Loucy (cell line): ENCODE results near the gene NFKBIZ.

ENCODE experiments used
- H2AFZ ChIP-seq: fragments of 200-600 bp; sonication (generic); 2 replicates; pipeline ENCODE4 v1.6.0; 2016; ENCODE audit warnings: antibody characterized with exemption, mild to moderate bottlenecking, low read length, moderate library complexity
- H3F3A ChIP-seq: fragments of 200-600 bp; 2 replicates; pipeline ENCODE4 v1.6.0; 2016; ENCODE audit warnings: antibody characterized with exemption, low read depth, mild to moderate bottlenecking
- H3K27me3 ChIP-seq: fragments of 200-600 bp; sonication (generic); 2 replicates; pipeline ENCODE4 v1.6.1; 2014; ENCODE audit warnings: low read length, mild to moderate bottlenecking; ENCODE audit not compliant: insufficient read depth, poor library complexity, severe bottlenecking
- H3K36me3 ChIP-seq: fragments of 200-600 bp; sonication (generic); 2 replicates; pipeline ENCODE4 v1.6.1; 2016; ENCODE audit warnings: low read length; ENCODE audit not compliant: insufficient read depth
- H3K4me1 ChIP-seq: fragments of 200-600 bp; sonication (generic); 2 replicates; pipeline ENCODE4 v1.5.1; 2014; ENCODE audit warnings: low read length, mild to moderate bottlenecking; ENCODE audit not compliant: insufficient read depth, poor library complexity, severe bottlenecking
- H3K4me2 ChIP-seq: fragments of 200-600 bp; sonication (generic); 2 replicates; pipeline ENCODE4 v1.6.0; 2014; ENCODE audit warnings: antibody characterized with exemption, low read length, low read depth, mild to moderate bottlenecking; ENCODE audit not compliant: poor library complexity, severe bottlenecking
- H3K4me3 ChIP-seq: fragments of 200-600 bp; sonication (generic); 2 replicates; pipeline ENCODE4 v1.5.1; 2014; ENCODE audit warnings: low read length, mild to moderate bottlenecking, mixed read lengths; ENCODE audit not compliant: poor library complexity, severe bottlenecking
- H3K79me2 ChIP-seq: fragments of 200-600 bp; sonication (generic); 2 replicates; pipeline ENCODE4 v1.6.1; 2014; ENCODE audit warnings: low read length; ENCODE audit not compliant: insufficient read depth
- H3K9ac ChIP-seq: fragments of 200-600 bp; sonication (generic); 2 replicates; pipeline ENCODE4 v1.6.0; 2014; ENCODE audit warnings: mild to moderate bottlenecking, low read depth, low read length, moderate library complexity; ENCODE audit not compliant: poor library complexity, severe bottlenecking
- H3K9me2 ChIP-seq: fragments of 200-600 bp; sonication (generic); replicated peaks from 2 replicates; pipeline ENCODE4 v1.6.1; 2016; ENCODE audit warnings: low read depth, low read length, mixed read lengths
- H3K9me3 ChIP-seq: fragments of 200-600 bp; sonication (generic); 2 replicates; pipeline ENCODE4 v1.6.1; 2014; ENCODE audit warnings: mild to moderate bottlenecking, antibody characterized with exemption, low read length, low read depth; ENCODE audit not compliant: insufficient read depth
- H4K20me1 ChIP-seq: fragments of 200-600 bp; sonication (generic); 2 replicates; pipeline ENCODE4 v1.6.0; 2014; ENCODE audit warnings: antibody characterized with exemption, low read length, mild to moderate bottlenecking; ENCODE audit not compliant: insufficient read depth, poor library complexity, severe bottlenecking
- EZH2phosphoT487 ChIP-seq: fragments of 200-600 bp; IDR thresholded peaks from 2 replicates; pipeline ENCODE4 v1.6.1; 2018; ENCODE audit warnings: antibody characterized with exemption, mild to moderate bottlenecking, moderate library complexity, borderline replicate concordance
- TF ChIP-seq, protein P1 (sequence below): fragments of 200-600 bp; sonication (generic); conservative IDR thresholded peaks from 2 replicates; pipeline ENCODE4 v1.5.1; 2014; ENCODE audit warnings: mild to moderate bottlenecking, antibody characterized with exemption, low read length

NFKBIZ gene

DNA sequence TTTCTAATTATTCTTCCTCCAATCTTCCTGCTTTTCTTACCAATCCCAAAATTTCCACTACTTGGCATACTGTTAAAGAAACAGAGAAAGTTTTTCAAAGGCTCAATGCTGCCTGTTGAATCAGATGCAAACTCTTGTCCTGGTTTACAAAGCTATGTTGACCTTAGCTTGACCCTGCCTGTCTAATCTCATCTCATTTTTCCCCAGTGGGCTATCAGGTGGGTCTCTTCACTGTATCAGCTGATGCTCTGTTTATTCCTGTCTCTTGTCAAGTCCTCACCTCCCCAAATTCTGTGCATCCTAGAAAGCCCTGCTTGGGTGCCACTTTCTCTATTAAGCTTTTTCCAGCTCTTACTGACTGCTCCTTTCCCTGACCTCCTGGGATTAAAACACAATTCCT lies 18.2 kb downstream of the NFKBIZ start:
- TF ChIP-seq, protein P1, sequence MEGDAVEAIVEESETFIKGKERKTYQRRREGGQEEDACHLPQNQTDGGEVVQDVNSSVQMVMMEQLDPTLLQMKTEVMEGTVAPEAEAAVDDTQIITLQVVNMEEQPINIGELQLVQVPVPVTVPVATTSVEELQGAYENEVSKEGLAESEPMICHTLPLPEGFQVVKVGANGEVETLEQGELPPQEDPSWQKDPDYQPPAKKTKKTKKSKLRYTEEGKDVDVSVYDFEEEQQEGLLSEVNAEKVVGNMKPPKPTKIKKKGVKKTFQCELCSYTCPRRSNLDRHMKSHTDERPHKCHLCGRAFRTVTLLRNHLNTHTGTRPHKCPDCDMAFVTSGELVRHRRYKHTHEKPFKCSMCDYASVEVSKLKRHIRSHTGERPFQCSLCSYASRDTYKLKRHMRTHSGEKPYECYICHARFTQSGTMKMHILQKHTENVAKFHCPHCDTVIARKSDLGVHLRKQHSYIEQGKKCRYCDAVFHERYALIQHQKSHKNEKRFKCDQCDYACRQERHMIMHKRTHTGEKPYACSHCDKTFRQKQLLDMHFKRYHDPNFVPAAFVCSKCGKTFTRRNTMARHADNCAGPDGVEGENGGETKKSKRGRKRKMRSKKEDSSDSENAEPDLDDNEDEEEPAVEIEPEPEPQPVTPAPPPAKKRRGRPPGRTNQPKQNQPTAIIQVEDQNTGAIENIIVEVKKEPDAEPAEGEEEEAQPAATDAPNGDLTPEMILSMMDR: no peak
- no peak for TF ChIP-seq EZH2phosphoT487
- Histone ChIP-seq H3K27me3 (no peaks in the 10 kb centered on the region), H3K9me3 (no peaks in the 10 kb centered on the region), H3K9me2 (no peaks in the 10 kb centered on the region), H2AFZ (no peak overlapping the region), H3K79me2 (no peaks in the 10 kb centered on the region), H3K36me3 (no peaks in the 10 kb centered on the region; the same call in 1 of the 2 replicates), H3K4me3 (no peak overlapping the region), H3K4me1 (peaks cover 6% of the 10 kb centered on the region), H3K9ac (no peak overlapping the region), H3F3A (no peaks in the 10 kb centered on the region), H4K20me1 (no peaks in the 10 kb centered on the region), H3K4me2 (no peak overlapping the region)

GRCh38 chr3:101867996-101868395 lies 18.7 kb downstream of the NFKBIZ start:
- no peaks in the 10 kb centered on the region for H3K27me3 ChIP-seq
- H3K9me2 ChIP-seq: no peaks in the 10 kb centered on the region
- H3K9ac ChIP-seq: no peak overlapping the region
- H3K36me3 ChIP-seq: no peaks in the 10 kb centered on the region
- no peak overlapping the region for H3K4me2 ChIP-seq
- H3K79me2 ChIP-seq: no peaks in the 10 kb centered on the region
- H3K9me3 ChIP-seq: no peaks in the 10 kb centered on the region
- H3K4me3 ChIP-seq: no peak overlapping the region
- peaks cover 6% of the 10 kb centered on the region for H3K4me1 ChIP-seq
- H3F3A ChIP-seq: no peaks in the 10 kb centered on the region
- H2AFZ ChIP-seq: no peak overlapping the region
- H4K20me1 ChIP-seq: no peaks in the 10 kb centered on the region
- TF ChIP-seq, protein P1: no peak

DNA sequence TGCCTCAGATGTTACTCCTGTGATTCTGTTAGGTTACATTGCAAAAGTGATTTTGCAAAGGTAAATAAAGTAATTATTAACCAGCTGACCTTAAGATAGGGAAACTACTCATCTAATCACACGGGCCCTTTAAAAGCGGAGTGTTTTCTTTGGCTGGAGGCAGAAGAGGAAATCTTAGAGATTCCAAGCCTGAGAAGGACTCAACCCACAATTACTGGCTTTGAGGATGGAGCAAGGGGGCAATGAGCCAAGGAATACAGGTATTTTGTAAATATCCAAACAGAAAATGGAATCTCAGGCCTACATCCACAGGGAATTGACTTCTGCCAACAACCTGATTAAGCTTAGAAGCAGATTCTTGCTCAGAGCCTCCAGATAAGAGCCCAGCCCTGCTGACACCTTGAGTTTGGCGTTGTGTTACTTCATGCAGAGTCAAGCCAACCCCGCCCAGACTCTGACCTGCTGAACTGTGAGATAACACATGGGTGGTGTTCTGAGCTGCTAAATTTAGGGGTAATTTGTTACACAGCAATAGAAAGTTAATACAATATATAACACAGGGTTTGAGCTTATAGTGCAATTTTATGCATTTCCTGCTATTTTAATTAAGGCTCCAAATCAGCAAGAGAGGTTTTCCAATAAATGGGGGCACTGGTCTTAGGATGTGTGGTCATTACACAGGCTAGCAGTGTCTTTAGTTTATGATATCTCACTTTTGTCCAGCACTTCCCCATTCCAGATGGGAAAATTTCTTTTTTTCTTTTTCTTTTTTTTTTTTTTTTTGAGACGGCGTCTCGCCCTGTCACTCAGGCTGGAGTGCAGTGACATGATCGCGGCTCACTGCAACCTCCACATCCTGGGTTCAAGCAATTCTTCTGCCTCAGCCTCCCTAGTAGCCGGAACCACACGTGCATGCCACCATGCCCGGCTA lies 19.5 kb downstream of the NFKBIZ start:
- Histone ChIP-seq H3F3A (no peaks in the 10 kb centered on the region), H3K4me1 (peaks cover 6% of the 10 kb centered on the region), H3K9me3 (no peaks in the 10 kb centered on the region), H3K4me3 (no peak overlapping the region), H3K79me2 (no peaks in the 10 kb centered on the region), H3K27me3 (no peaks in the 10 kb centered on the region), H2AFZ (peak overlapping the region; percentile 32; the same call in 1 of the 2 replicates), H3K9ac (no peak overlapping the region), H3K36me3 (no peaks in the 10 kb centered on the region), H3K4me2 (no peak overlapping the region), H3K9me2 (no peaks in the 10 kb centered on the region), H4K20me1 (no peaks in the 10 kb centered on the region)
- TF ChIP-seq, protein P1: no peak
- TF ChIP-seq EZH2phosphoT487: no peak
